ENCODE results near the gene MEGF6. TPM values are rescaled to one million over a fixed set of nuclear protein-coding genes. Genes with fewer than 3 reads are reported as not detected.

Gene MEGF6
- total RNA-seq, 1 donor from 2014 or later: 7.0 TPM

DNA sequence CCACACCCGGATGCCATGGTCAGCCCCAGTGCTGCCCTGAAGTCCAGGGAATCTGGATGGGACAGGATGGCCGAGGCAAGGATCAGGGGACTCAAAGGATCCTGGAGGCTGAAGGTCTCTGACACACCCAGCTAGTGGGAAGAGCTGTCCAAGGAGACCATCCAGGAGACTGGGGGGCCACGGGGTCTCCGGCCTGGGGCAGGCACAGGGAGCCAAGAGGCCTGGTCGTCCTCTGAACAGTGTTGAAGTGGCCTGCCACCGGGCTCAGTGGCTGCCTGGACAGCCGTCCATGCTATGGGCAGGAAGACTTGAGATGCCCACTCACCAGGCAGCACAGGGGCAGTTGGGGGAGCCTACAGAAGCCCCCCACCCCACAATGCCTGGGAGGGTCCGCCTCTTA lies 41.9 kb downstream of the MEGF6 start:
- intact Hi-C loops (cut with DNase I): loop anchor here (5.0 kb wide), 1 partner anchor 77 kb away; no protein-coding TSS in a partner anchor
- no peak for DNase-seq (ENCODE audit: missing footprints)
- no peak for ATAC-seq

DNA sequence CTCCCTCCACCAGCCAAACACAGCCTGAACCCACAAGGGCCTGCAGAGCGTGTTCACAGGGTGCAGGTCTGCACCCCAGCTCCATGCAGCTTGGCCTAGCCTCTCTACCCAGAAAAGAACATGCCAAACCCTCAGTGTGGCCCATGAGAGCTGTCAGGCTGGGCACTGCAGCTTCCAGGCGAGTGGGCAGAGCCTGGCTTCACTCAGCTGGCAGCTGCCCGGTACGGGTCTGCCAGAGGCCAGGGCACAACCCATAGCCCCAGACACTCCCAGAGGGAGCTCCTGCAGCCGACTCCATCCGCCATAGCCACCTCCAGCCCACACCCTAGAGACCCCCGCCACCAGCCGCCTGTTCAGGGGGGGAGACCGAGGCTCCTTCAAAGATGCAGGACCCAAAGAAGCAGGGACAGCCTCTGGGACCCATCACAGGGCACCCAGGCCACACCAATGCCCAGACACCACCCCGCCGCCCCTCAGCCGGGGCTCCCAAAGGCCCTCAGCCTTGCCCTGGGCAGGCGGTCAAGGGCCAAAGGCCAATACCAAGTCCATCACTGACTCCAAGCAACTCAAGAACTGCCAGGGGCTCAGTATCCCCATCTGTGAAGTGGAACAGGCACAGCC lies 42.4 kb downstream of the MEGF6 start:
- DNase-seq (ENCODE audit: missing footprints) (no peak), ATAC-seq (peak; percentile 82)
- intact Hi-C loops (cut with DNase I): loop anchor here (5.0 kb wide), 1 partner anchor 77 kb away; no protein-coding TSS in a partner anchor

DNA sequence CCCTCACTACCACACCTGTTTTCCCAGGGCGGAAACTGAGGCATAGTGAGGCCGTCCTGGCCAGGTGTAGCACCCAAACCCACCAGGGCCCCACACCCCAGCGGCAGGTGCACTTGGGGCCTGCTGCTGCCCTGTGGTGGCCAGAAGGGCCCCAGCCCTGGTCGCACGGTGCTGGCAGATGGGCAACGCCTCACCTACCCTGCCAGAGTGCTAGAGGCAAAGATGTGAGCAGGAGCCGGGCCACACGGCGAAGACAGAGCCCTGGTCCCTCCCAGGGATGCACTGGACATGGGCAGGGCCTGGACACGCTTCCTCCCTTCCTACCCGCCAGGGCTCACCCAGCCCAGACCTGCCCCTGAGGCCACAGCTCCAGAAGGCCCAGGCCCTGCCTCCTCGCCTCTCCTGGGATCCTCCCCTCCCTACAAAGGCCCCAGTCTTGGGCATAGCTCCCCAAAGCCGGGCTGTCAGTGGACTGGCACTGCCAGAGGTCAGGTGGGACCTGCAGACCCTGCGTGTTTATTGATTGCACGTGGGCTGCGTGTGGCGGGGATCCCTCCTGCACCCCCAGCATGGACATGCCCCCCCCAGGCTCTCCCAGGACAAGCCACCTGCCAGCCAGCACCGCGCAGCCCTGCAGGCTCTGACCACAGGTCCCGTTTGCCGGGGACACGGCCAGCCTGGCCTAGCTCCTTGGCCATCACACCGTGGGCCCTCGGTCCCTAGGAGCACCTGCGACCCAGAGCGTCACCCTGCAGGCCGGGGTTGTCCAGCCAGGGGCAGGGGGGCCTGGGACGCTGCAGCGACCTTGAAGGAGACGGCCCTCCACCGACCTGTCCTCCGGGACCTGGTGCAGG lies 44.1 kb downstream of the MEGF6 start:
- DNase-seq (ENCODE audit: missing footprints): no peak
- ATAC-seq: no peak
- intact Hi-C loops (cut with DNase I): loop anchor here (5.0 kb wide), 1 partner anchor 75 kb away; no protein-coding TSS in a partner anchor

DNA sequence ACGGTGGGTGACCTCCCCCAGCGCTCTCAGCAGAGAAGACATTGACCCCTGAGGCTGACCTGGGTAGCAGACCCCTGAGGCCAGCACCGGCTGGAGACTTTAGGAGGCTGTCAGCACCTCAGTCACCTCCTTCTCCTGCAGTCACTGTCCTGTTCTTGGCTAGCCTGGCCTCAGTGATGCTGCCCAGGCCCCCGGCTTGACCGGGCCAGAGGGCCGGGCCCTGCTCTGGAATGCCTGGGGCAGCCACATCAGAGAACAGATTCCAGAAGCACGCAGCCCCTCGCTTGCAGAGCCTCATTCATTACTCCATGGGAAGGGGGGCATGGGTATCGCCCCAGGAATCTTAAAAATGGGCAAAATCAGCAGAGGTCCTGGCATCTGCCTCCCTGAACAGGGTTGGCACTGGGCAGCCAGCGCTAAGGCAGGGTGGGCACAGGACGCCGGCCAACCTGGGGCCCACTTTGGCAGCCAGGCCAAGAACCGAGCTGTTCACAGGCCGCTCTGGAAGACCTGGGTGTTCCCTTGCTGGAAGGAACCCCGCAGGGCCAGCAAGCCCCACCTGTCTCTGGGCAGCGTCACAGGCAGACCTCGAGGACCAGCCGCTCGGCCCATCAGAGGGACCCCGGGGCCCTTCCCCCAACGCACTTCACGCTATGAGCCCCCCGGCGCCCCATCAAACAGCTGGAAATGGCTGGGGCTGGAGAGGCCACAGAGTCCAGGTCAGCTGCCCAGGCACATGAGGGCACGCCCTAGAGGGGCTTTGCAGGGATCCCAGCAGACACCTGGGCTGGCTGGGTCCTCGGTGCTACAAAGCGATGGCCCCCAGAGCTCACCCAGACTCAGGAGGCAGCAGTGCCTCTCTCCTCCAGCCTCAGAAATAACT lies 45.1 kb downstream of the MEGF6 start:
- intact Hi-C loops (cut with DNase I): loop anchor here (5.0 kb wide), 1 partner anchor 74 kb away; no protein-coding TSS in a partner anchor
- no peak for ATAC-seq
- DNase-seq (ENCODE audit: missing footprints): no peak

DNA sequence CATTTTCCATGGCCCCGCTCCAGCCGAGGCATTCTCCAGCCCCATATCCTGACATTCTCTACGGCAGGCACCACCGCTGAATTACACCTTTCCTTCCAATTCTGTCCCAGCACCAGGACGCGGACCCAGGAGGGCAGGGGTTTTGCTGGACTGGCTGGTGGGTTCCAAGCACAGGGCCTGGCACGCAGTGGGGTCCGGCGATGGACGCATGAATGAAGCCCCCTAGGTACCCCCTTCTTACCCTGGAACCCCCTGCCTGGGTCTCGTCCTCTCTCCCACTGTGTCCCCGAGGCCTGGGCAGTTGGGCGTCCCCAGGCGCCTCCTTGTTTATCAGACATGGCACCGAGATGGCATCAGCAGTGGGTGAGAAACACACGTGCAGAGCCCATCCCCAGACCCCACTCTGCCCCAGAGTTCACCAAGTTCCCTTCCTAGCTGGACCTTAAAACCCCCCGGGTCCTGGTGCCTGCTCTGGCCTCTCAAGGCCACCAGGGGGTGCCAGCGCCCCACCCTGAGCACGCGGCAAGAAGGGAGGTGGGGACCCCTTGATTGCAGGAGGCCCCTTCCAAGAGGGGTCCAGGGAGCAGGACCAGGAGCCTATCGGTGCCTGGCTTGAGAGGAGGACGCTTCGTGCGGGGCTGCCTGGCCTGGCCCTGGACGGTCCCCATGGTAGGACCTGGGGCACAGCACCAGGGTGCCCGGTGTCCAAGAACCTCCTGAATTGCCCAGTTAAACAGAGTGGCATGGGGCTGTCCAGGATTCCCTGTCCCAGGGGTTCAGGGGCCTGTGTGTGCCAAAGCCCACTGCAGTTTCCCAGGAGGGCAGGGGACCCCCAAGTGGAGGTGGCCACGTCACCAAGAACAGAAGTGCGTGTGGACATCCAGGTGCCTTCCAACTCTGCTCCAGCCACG lies 46.1 kb downstream of the MEGF6 start:
- intact Hi-C loops (cut with DNase I): loop anchor here (1.0 to 5.0 kb wide), 2 partner anchors 54 to 73 kb away; no protein-coding TSS in a partner anchor
- ATAC-seq (no peak), DNase-seq (ENCODE audit: missing footprints) (no peak)

DNA sequence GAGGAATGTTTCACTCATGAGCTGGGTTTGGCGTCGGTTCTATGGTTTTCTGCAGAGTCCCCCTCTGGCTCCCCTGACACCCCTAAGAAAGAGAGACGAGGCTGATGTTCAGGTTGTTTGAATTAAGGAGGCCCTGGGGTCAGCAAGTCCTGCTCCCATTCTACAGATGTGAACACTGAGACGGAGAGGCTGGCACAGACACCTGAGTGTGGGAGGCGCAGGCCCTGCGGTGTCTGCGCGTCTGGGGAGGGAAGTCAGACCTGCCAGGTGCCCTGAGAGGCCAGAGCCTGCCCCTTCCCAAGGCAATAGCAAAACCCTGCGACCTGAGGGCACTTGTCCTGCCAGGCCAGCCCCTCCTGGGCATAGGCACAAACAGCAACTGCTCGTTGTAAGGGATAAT lies 47.7 kb downstream of the MEGF6 start:
- no peak for ATAC-seq
- intact Hi-C loops (cut with DNase I): no loop called here

DNA sequence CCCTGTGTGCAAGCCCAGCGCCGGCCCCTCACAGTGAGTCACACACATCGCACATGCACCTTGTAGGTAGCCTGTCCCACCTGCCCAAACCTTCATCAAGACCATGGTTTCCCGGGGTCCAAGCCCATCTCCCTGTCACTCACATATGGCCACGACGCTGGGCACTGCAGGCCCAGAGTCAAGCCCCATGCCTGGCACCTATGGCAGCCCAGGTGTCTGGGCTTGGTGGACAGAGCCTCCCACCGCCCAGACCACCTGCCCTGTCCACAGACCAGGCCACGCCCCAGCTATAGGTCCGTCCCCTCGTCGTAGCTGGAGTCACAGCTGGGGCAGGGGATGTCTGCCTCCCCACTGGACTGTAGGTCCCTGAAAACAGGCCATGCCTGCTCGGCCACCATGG lies 48.2 kb downstream of the MEGF6 start:
- intact Hi-C loops (cut with DNase I): no loop called here
- DNase-seq (ENCODE audit: missing footprints): no peak
- no peak for ATAC-seq

More for the DNA sequence above, 47.7 kb downstream of the MEGF6 start:
- no peak for DNase-seq (ENCODE audit: missing footprints)

DNA sequence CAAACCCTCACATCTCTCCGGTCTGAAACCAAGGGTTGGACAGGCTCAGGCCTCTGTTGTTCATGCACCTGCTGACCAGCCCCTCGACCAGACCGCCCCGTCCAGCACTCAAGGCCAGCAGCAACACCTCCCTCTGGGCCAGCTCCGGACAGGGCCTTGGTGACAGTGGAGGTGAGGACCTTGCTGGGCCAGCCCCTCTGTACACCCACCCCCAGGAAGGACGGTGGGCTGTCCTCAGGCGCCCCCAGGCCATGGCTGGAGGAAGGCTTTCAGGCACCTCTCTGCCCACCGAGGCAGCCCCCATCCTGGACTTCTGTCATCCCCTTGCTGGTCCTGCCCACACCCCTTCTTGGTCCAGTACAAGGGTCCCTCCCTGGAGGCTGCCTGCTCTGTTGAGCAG lies 48.6 kb downstream of the MEGF6 start:
- DNase-seq (ENCODE audit: missing footprints) (no peak), ATAC-seq (no peak)
- intact Hi-C loops (cut with DNase I): no loop called here

DNA sequence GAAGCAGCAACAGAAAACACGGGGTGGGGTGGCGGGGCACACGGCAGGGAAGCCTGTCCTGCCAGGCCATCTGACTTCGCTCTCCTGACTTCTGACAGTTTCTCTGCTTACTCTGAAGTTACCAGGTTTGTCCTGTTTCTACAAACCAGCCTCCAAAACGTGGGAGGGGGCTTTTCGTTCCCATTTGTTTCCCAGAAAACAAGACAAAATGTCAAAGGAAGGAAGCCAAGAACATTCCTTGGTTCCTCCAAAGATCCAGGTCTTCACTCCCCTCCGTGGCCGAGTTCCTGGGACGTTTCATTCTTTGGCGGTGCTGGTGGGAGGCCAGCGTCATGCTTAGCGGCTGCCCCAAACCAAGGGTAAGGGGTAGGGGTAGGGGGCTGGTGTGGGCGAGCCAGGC lies 49.6 kb downstream of the MEGF6 start:
- intact Hi-C loops (cut with DNase I): no loop called here
- DNase-seq (ENCODE audit: missing footprints) (no peak), ATAC-seq (no peak)

DNA sequence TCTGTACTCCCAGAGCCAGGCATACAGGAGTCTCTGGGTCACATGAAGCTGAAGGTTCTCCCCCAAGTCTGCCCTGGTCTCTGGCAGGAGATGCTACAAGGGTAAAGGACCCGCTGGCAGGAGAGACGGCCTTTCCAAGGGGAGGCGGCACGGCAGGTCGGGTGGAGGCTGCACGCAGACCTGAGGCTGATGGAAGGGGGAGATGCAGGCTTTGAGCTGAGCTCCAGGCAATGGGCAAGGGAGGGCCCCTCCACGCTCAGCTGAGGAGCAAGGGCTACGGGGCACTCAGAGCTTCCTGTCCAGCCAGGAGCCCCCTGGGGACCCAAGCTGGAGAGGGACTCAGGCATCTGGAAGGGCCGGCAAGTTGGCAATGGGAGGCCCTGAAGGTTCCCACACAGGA lies 50.3 kb downstream of the MEGF6 start:
- DNase-seq (ENCODE audit: missing footprints): no peak
- no peak for ATAC-seq
- intact Hi-C loops (cut with DNase I): no loop called here

DNA sequence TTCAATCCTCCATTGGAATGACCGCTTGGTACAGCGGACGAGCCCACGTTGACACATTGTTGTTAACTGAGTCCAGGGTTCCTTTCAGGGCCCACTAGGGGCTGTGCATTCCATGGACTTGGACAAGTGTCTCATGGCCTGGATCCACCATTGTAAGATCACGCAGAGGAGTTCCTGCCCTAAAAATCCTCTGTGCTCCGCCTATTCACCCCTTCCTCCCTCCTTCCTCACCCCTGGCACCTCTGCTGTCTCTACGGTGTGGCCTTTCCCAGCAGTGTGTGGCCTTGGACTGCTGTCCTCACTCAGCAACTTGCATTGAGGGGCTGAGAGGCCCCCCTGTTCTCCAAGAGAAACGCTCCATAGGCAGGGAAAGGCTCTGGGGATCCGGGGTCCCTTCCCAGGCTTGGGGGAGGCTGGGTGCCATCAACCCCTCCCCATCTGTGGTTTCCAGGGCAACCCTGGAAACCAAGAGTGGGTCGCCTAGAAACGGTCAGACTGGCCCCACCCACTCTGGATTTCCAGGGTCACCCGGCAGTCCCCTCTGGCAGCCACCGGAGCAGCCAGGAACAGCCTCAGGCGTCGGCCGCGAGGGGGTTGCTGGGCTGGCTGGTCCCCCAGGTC lies 50.9 kb downstream of the MEGF6 start:
- intact Hi-C loops (cut with DNase I): no loop called here
- ATAC-seq (no peak), DNase-seq (ENCODE audit: missing footprints) (no peak)

DNA sequence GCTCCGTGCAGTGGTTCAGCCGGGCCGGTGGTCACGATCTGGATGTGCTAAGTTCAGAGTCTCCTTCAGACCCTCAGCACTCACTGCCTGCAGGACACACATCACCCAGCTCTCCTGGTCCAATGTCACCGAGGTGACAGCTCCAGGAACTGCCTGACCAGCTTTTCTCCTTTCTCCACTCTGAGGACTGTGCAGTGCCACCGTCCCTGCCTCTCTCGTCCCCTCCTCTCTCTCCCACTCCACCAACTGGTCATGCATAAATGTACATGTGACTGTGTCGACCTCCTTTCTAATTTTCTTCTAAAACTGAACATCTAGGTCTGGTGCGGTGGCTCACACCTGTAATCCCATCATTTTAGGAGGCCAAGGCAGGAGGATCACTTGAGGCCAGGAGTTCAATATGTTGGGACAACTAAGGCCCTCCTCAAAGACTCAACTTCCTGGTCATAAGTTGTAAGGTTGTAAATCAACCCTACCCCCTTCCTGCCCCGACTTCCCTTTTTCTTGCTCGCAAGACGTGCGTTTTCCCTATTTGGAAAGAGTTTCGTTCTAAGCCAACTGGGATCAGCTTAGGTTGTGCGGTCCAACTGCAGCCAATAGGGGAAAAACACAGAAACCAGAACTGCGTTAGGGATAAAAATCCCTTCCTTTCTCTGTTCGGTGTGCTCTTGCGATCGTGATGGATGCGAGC lies 53.1 kb downstream of the MEGF6 start:
- intact Hi-C loops (cut with DNase I): no loop called here

DNA sequence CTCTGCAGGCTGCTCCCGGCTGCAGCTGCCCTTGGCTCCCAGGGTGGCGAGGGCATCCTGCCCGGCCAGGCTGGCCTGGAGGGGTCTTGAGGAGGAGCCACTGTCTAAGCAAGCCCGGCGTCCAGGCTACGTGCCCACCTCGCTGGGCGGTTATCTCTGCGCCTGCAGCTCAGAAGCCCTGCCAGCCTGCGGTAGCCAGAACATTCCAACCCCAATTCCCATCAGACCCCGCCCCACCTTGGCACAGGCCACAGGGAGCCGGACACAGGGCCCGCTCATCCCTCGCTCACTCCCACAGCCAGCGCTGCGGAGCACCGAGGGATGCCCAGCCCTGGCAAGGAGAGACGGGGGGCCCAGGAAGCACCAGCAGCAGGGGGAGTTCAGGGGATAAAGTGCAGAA lies 53.9 kb downstream of the MEGF6 start:
- intact Hi-C loops (cut with DNase I): no loop called here
- no peak for DNase-seq (ENCODE audit: missing footprints)
- ATAC-seq: no peak

More for the DNA sequence above, 53.1 kb downstream of the MEGF6 start:
- ATAC-seq (no peak), DNase-seq (ENCODE audit: missing footprints) (no peak)

DNA sequence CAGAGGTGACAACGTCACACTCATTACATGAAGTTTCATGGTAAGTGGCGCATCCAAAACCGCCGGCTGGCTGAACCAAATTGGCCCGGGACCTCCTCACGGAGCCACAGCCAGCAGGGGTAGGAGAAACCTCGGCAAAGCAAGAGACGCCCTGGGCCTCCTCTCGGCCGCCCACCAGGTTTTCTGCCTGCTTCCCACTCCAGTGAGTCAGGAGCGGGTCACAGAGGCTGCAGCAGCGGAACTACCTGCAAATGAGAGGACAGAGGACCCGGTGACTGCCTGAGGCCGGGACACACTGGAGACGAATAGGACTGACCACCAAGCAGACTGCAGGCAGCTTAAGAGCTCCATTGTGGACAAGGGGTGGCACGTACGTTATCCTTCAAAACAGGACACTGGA lies 55.0 kb downstream of the MEGF6 start:
- no peak for DNase-seq (ENCODE audit: missing footprints)
- intact Hi-C loops (cut with DNase I): no loop called here
- ATAC-seq: no peak

DNA sequence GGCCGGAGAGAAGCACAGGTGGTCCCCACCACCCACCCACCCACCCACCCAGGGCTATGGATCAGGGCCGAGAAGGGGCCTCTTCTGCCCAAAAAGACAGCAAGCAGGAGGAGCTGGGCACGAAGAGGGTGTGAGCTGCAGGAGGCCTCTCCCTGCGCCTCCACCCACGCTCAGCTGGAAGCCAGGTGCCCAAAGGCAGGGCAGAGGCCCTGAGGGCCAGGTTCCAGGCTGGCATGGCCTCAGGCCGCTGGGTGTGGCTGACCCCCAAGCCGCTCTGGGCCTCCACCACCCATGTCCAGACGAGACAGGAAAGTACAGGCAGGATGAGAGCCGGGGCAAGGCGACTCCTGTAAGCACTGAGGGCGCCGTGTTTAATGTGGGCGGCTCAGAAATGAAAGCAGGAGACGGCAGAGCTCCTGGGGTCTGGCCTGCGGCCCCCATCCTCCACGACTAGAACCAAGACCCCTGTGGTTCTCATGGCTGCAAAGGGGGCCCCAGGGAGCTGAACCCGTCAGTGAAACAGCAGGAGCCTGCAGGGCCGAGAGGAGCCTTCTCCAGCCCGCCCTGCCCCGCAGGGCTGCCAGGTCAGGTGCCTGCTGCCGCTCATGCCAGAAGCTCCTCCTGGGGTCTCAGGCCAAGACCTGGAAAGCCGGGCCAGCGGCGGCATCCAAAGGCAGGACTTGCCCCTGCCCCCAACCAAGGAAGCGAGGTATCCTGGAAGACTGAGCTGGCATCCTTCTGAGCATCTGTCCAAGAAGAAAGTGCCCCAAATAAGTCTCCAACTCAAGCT lies 56.0 kb downstream of the MEGF6 start:
- no peak for DNase-seq (ENCODE audit: missing footprints)
- ATAC-seq: no peak
- intact Hi-C loops (cut with DNase I): no loop called here

DNA sequence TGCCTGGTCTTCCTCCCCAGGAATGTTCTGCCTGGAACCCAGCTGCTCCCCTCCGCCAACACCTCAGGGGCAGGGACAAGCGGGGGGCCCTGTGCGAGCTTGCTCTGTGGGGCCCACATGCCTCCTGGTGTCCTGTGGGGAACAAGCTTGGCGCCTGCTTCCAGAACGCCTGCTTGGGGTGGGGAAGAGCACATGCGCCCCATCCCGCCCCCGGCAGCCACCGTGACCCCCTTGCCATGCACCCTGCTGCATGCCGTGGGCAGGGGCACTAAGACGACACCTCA lies 57.4 kb downstream of the MEGF6 start:
- ATAC-seq (no peak), DNase-seq (ENCODE audit: missing footprints) (no peak)
- intact Hi-C loops (cut with DNase I): no loop called here

All from Right ventricle myocardium inferior (tissue), 1 donor.